LNCaP clone FGC (cell line): ENCODE measurements around the gene GNG12.

Experiments
- DNase-seq: peaks from one replicate; pipeline ENCODE4 v3.0.0-alpha.2; 2011; ENCODE audit warnings: low read depth
- H3K4me3 ChIP-seq: 2 replicates; pipeline ENCODE4 v1.5.1; 2011; ENCODE audit warnings: mild to moderate bottlenecking, low read depth, low read length, control low read depth
- CTCF ChIP-seq: IDR thresholded peaks from 2 replicates; pipeline ENCODE4 v1.5.1; 2012; ENCODE audit warnings: mild to moderate bottlenecking; ENCODE audit not compliant: control insufficient read depth, insufficient read depth; ENCODE audit errors: extremely low read depth

Gene GNG12

GRCh38 chr1:67811781-67812180 is 21.5 kb downstream of the GNG12 start:
- TF ChIP-seq CTCF = no peak
- no peak overlapping the region for H3K4me3 ChIP-seq
- no peak for DNase-seq

- no peak overlapping the region for H3K4me3 ChIP-seq
Observed at GRCh38 chr1:67809887-67810286, 23.4 kb downstream of the GNG12 start.

GRCh38 chr1:67807282-67807681 is 26.0 kb downstream of the GNG12 start:
- TF ChIP-seq CTCF = no peak
- DNase-seq = no peak
- no peak overlapping the region for H3K4me3 ChIP-seq

More at GRCh38 chr1:67809887-67810286, 23.4 kb downstream of the GNG12 start:
- DNase-seq = no peak
- TF ChIP-seq CTCF = no peak

GRCh38 chr1:67804710-67805109 is 28.6 kb downstream of the GNG12 start:
- no peak for TF ChIP-seq CTCF
- no peak for DNase-seq
- H3K4me3 ChIP-seq = no peak overlapping the region

GRCh38 chr1:67803380-67804279 is 29.6 kb downstream of the GNG12 start:
- DNase-seq = no peak
- TF ChIP-seq CTCF = no peak
- H3K4me3 ChIP-seq = no peak overlapping the region

- no peak for TF ChIP-seq CTCF
- H3K4me3 ChIP-seq = no peak overlapping the region
- DNase-seq = no peak
Observed at GRCh38 chr1:67802565-67802964, 30.7 kb downstream of the GNG12 start.

- TF ChIP-seq CTCF = no peak
- no peak overlapping the region for H3K4me3 ChIP-seq
- no peak for DNase-seq
Observed at GRCh38 chr1:67801903-67802302, 31.4 kb downstream of the GNG12 start.
